Stimulated activated CD8-positive, alpha-beta memory T cell treated with anti-CD3 and anti-CD28 coated beads, Interleukin-2, amount 100 ng/mL, for 48 hours (primary cell): ENCODE data around the gene KIF1B.
"Not testable (repeated sequence)": the region's sequence is repeated elsewhere in the genome, so short reads cannot be mapped to it uniquely, and the experiment has no call there.

Experiments
- DNase-seq, 2 donors: peaks; one replicate each; pipeline ENCODE4 v3.0.0-alpha.2; 2020; ENCODE audit warnings: low read depth in 2 of 2

KIF1B gene

GRCh38 chr1:10337436-10337835 is 127.1 kb downstream of the KIF1B start:
- no peak for DNase-seq

GRCh38 chr1:10338047-10338446 is 127.7 kb downstream of the KIF1B start:
- DNase-seq = peak; percentile 2 to 26

GRCh38 chr1:10338611-10339010 is 128.2 kb downstream of the KIF1B start:
- DNase-seq = no peak

- DNase-seq = no peak
Observed at GRCh38 chr1:10339036-10339567, 128.7 kb downstream of the KIF1B start.

- DNase-seq = no peak
Observed at GRCh38 chr1:10339815-10340214, 129.4 kb downstream of the KIF1B start.

GRCh38 chr1:10340930-10341590 is 130.7 kb downstream of the KIF1B start:
- no peak for DNase-seq

DNA sequence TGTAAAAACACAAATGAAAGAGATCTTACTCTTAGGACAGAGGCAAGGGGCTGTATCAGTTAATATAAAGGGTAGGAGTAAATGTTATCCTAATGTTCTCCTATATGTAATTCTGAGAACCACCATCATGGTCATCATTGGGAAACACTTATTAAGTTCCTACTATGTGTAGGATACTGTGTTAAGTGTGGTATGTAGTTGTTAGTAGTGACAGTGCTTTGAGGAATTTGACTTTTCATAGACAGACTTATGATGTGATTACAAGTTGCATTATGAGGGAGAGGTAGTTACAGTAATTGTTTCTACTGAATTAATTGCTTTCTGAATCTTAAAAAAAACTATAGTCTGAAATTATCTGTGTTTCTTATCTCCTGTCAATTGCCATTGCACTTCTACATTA is 136.7 kb downstream of the KIF1B start:
- no peak for DNase-seq

- DNase-seq = no peak
Observed at GRCh38 chr1:10353282-10353681, 142.9 kb downstream of the KIF1B start.

- DNase-seq = no peak
Observed at GRCh38 chr1:10353693-10354092, 143.3 kb downstream of the KIF1B start.

DNA sequence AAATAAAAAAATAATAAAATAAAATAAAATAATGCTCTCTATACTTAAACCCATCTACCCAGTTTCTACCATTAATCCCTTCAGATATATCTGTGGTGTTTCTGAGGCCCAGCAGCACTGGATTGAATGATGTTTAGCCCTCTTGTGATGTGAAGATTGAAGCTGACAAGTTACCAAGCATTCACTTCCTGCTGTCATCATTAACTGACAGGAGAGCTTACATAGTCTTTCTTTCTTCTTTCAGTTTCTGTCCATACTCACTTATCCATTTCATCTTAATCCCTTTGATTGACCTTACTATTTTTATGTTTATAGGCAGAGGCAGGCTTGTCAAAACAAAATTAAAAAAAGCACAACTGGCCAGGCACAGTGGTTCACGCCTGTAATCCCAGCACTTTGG is 149.7 kb downstream of the KIF1B start:
- DNase-seq = no peak

- no peak for DNase-seq
Observed at GRCh38 chr1:10361515-10361914, 151.1 kb downstream of the KIF1B start.

DNA sequence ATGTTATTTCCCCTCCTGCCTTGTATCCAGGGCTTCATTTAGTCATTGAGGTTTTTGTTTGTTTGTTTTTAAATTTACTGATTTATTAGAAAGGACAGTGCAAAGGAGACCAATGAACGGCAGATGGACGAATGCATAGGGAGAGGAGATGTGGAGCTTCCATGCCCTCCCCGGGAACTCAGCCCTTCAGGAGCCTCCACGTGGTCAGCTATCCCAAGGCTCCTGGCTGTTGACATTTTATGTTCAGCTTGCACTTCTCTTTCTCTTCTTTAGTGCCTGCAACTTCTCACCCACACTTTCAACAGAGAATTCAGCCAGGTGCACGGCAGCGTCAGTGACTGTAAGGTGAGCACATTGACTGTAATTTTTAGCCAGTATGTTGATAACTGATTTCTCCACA is 157.8 kb downstream of the KIF1B start:
- DNase-seq = no peak

DNA sequence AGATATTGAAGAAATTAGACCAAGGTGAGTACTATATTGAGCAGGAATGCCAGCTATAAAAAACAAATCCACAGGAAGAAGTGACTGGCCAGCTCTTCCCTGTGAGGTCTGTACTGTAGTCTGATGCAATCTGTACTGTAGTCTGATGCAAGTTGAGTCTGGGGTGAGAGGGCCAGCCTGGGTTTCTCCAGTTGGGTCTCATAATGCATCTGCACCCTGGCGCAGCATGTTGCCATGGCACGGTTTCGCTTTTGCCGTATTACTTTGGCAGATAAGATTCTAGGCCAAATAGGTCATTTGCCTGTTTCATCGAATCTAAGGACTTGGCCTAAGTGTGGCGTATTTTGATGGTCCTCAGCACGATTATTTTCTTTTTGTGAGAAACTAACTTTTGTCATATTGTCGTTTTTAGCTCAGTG is 164.1 kb downstream of the KIF1B start:
- DNase-seq = no peak

- not testable (repeated sequence) for DNase-seq
Observed at GRCh38 chr1:10377365-10378029, 167.1 kb downstream of the KIF1B start.

- no peak for DNase-seq
Observed at GRCh38 chr1:10378081-10378841, 167.9 kb downstream of the KIF1B start.

DNA sequence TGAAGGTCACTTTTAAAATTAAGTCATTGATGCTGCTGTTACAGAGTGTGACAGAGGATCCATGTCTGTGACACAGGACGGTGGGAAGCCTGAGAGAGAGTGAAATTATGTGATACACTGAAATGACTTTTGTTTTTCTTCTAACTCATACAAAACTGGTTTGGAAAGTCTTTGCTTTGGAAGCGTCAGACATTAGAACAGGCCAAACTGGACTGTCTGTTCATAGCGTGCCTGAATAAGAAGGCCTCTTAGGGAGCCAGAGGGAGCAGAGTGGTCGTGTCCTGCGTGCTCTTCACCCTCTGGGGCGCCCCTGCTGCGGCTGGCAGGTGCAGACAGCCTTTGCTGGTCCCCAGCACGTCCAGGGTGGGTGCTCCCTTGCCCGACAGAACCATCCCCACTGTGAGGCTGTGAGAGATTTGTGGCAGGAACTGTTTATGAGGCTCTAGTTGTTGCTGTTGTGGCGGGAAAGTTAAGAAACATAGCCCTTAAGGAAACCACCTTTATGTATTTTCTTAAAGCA is 168.8 kb downstream of the KIF1B start:
- DNase-seq = no peak

- DNase-seq = no peak
Observed at GRCh38 chr1:10379676-10380075, 169.3 kb downstream of the KIF1B start.

GRCh38 chr1:10380594-10381275 is 170.4 kb downstream of the KIF1B start:
- no peak for DNase-seq

- DNase-seq = no peak
Observed at GRCh38 chr1:10383630-10384029, 173.3 kb downstream of the KIF1B start.

DNA sequence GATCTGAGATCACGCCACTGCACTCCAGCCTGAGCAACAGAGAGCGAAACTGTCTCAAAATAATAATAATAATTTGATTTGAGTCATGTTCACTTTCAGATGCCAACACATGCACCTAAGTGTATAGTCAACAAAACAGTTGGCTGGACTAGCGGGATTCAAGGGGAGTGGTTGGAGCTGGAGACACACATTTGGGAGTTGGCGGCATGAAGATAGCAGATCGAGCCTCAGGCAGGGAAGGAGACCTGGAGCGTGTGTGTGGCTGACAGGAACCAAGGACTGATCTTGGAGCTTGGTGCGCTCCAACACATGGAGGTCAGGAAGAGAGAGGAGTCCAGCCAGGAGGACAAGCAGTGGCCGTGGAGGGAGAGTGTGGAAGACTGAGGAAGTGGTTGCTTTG is 173.8 kb downstream of the KIF1B start:
- no peak for DNase-seq

- no peak for DNase-seq
Observed at GRCh38 chr1:10386761-10387676, 176.6 kb downstream of the KIF1B start.
